Immature natural killer cell (primary cell): Measurements from ENCODE around the gene IMPDH1. TPM values are rescaled to one million over a fixed set of nuclear protein-coding genes. Genes with fewer than 3 reads are reported as not detected.

Source experiments
- DNase-seq, 3 donors: peaks; one replicate each; pipeline ENCODE4 v3.0.0; 2022; ENCODE audit warnings: mixed read lengths in 1 of 3
- H3K27ac Mint-ChIP-seq, 6 donors: one replicate each; pipeline ENCODE4 v1.8.0; 2020; ENCODE audit warnings: mixed read lengths in 6 of 6, mild to moderate bottlenecking in 5 of 6, inconsistent platforms in 4 of 6, moderate library complexity in 3 of 6
- H3K27me3 Mint-ChIP-seq, 3 donors: one replicate each; pipeline ENCODE4 v1.8.0; 2020 to 2021; ENCODE audit warnings: low read depth in 3 of 3, mild to moderate bottlenecking in 3 of 3, mixed read lengths in 3 of 3, moderate library complexity in 3 of 3, inconsistent platforms in 1 of 3
- H3K36me3 Mint-ChIP-seq, 3 donors: one replicate each; pipeline ENCODE4 v1.8.0; 2020; ENCODE audit warnings: mixed read lengths in 3 of 3, inconsistent platforms in 2 of 3, mild to moderate bottlenecking in 2 of 3
- H3K4me1 Mint-ChIP-seq, 2 donors: one replicate each; pipeline ENCODE4 v1.8.0; 2020; ENCODE audit warnings: inconsistent platforms in 2 of 2, mild to moderate bottlenecking in 2 of 2, mixed read lengths in 2 of 2, moderate library complexity in 1 of 2
- H3K4me3 Mint-ChIP-seq, 5 donors: one replicate each; pipeline ENCODE4 v1.8.0; 2020; ENCODE audit warnings: mild to moderate bottlenecking in 5 of 5, mixed read lengths in 5 of 5, inconsistent platforms in 3 of 5, moderate library complexity in 3 of 5
- H3K9me3 Mint-ChIP-seq, 6 donors: one replicate each; pipeline ENCODE4 v1.8.0; 2020; ENCODE audit warnings: mild to moderate bottlenecking in 6 of 6, mixed read lengths in 6 of 6, inconsistent platforms in 4 of 6, moderate library complexity in 3 of 6
- polyA plus RNA-seq, 3 donors: library from polyadenylated mRNA; unstranded; fragments of 300-500 nt; fragmentation: Illumina TruSeq; gene quantifications; one replicate each; pipeline ENCODE4 v1.2.3, GENCODE V29; 2021

The IMPDH1 gene
- polyA plus RNA-seq, 3 donors from 2014 or later, result 39.0 to 66.0 (median 53.3) TPM

GRCh38 chr7:128350708-128351295 is 59.0 kb downstream of the IMPDH1 start:
- H3K36me3 Mint-ChIP-seq, result peaks cover 0 to 5% (median 0%) of the 10 kb centered on the region in 3 donors
- no peak overlapping the region for H3K27ac Mint-ChIP-seq
- H3K4me3 Mint-ChIP-seq, result peak overlapping the region in 4 of 5 donors; percentile 18 to 67 (median 50)
- H3K4me1 Mint-ChIP-seq, result peaks cover 3 to 5% of the 10 kb centered on the region in 2 donors
- H3K27me3 Mint-ChIP-seq, result peaks cover 4 to 20% (median 17%) of the 10 kb centered on the region in 3 donors
- no peak for DNase-seq
- H3K9me3 Mint-ChIP-seq, result peaks cover 0 to 3% (median 0%) of the 10 kb centered on the region in 6 donors

- Mint-ChIP-seq H3K27ac (no peak overlapping the region), H3K4me3 (peak overlapping the region in 2 of 5 donors; percentile 20 to 27), H3K9me3 (peaks cover 0 to 3% (median 0%) of the 10 kb centered on the region in 6 donors), H3K4me1 (peaks cover 3 to 5% of the 10 kb centered on the region in 2 donors), H3K36me3 (peaks cover 0 to 5% (median 0%) of the 10 kb centered on the region in 3 donors), H3K27me3 (peaks cover 6 to 20% (median 16%) of the 10 kb centered on the region in 3 donors)
- no peak for DNase-seq
These were observed 60.3 kb downstream of the IMPDH1 start for GRCh38 chr7:128349466-128349825.

- Mint-ChIP-seq H3K27me3 (peaks cover 6 to 13% (median 9%) of the 10 kb centered on the region in 3 donors), H3K4me1 (peaks cover 15 to 17% of the 10 kb centered on the region in 2 donors), H3K9me3 (peaks cover 0 to 1% (median 0%) of the 10 kb centered on the region in 6 donors), H3K36me3 (no peaks in the 10 kb centered on the region), H3K4me3 (no peak overlapping the region), H3K27ac (no peak overlapping the region)
- DNase-seq, result no peak
These were observed 62.1 kb downstream of the IMPDH1 start for GRCh38 chr7:128347647-128348097.

DNA sequence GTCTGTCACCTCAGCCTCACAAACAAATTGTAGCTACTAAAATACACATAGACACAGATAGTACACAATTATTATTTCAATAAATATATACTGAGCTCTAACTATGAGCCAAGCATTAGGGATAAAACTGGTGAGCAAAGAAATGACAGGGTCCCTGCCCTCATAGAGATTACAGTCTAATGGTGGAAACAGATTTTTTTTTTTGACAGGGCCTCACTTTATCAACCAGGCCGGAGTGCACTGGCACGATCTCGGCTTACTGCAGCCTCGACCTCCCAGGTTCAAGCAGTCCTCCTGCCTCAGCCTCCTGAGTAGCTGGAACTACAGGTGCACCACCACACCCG is 65.4 kb downstream of the IMPDH1 start:
- peaks cover 0 to 6% (median 4%) of the 10 kb centered on the region in 3 donors for H3K36me3 Mint-ChIP-seq
- peaks cover 0 to 1% (median 0%) of the 10 kb centered on the region in 6 donors for H3K9me3 Mint-ChIP-seq
- peaks cover 33 to 49% of the 10 kb centered on the region in 2 donors for H3K4me1 Mint-ChIP-seq
- H3K4me3 Mint-ChIP-seq, result peak overlapping the region; percentile 95 to 98 (median 96)
- H3K27ac Mint-ChIP-seq, result no peak overlapping the region
- H3K27me3 Mint-ChIP-seq, result peaks cover 4 to 9% (median 6%) of the 10 kb centered on the region in 3 donors
- no peak for DNase-seq

GRCh38 chr7:128343554-128344430 is 66.0 kb downstream of the IMPDH1 start, which contains the start of gene RBM28:
RBM28 (minus strand) TSS chr7:128343908; CDS start chr7:128343793, 115 bp downstream.
- DNase-seq, result peak; percentile 88 to 91 (median 88)
- H3K4me3 Mint-ChIP-seq, result peak within 1 kb of the TSS; percentile 95 to 98 (median 96)
- H3K9me3 Mint-ChIP-seq, result no peaks in the 10 kb centered on the region
- H3K4me1 Mint-ChIP-seq, result peaks cover 33 to 50% of the 10 kb centered on the region in 2 donors
- peak within 1 kb of the TSS; percentile 88 to 96 (median 93) for H3K27ac Mint-ChIP-seq
- H3K36me3 Mint-ChIP-seq, result peaks cover 0 to 10% (median 9%) of the 10 kb centered on the region in 3 donors
- H3K27me3 Mint-ChIP-seq, result peaks cover 3 to 9% (median 6%) of the 10 kb centered on the region in 3 donors

Other genes starting within 250 kb of the IMPDH1 start
- gene LEP, start 168.7 kb downstream of the IMPDH1 start, polyA plus RNA-seq, result not detected
- gene RBM28, start 66.1 kb downstream of the IMPDH1 start, polyA plus RNA-seq, result 10 to 100 TPM in 1 of 3 donors, 1 to 10 TPM in 2; 3.0 to 14.1 (median 7.5) TPM
- gene PRRT4, start 48.3 kb downstream of the IMPDH1 start, polyA plus RNA-seq, result under 1 TPM in 1 of 3 donors, not detected in 2; 0.08 TPM
- 1 to 10 TPM; 5.7 to 6.5 (median 6.0) TPM for gene HILPDA, start 45.9 kb upstream of the IMPDH1 start, polyA plus RNA-seq
- 10 to 100 TPM in 2 of 3 donors, 1 to 10 TPM in 1; 2.8 to 24.9 (median 11.9) TPM for gene METTL2B, start 66.8 kb upstream of the IMPDH1 start, polyA plus RNA-seq